Measurements from ENCODE around the gene PDCD6IP. TPM values are rescaled to one million over a fixed set of nuclear protein-coding genes. Genes with fewer than 3 reads are reported as not detected.

PDCD6IP gene
- total RNA-seq, 1 experiment from 2014 or later: 205 TPM

- in situ Hi-C loops (cut with HindIII; ENCODE audit: low pct_unique_long_range_greater_than_20kb, low sequenced_read_pairs) (no loop called here), intact Hi-C loops (cut with micrococcal nuclease; ENCODE audit: unreplicated experiment) (no loop called here)
- H3K4me3 ChIP-seq (ENCODE audit: low read depth in 2 of 2, low read length in 2 of 2): no peak overlapping the region
- no peak for DNase-seq (ENCODE audit: low read depth, low spot score)
- H3K27ac ChIP-seq (ENCODE audit: low read length): no peak overlapping the region
- ChIA-PET POLR2A (interaction anchor here (0.7 kb wide), 1 partner anchor 77 kb away, joined by 3 read pairs; no protein-coding TSS in a partner anchor), CTCF (no interaction called here)
- no TSS peak for BruUV-seq (replicated peaks)
- no peaks in the 10 kb centered on the region for H3K27me3 ChIP-seq (ENCODE audit: control insufficient read depth, insufficient read depth, low read length)
- TF ChIP-seq SIN3A (IDR thresholded peaks at IDR 0.05; ENCODE audit: borderline replicate concordance, insufficient read depth, low read depth, low read length): no peak
- no peak for TF ChIP-seq REST (IDR thresholded peaks at IDR 0.05; ENCODE audit: insufficient read depth in 1 of 2, low read depth in 2 of 2, low read length in 1 of 2)
- TF ChIP-seq CTCF (IDR thresholded peaks at IDR 0.05): no peak
- TF ChIP-seq POLR2AphosphoS5 (IDR thresholded peaks at IDR 0.05; ENCODE audit: low read depth, low read length): no peak
- TF ChIP-seq TCF7L2 (IDR thresholded peaks at IDR 0.05; ENCODE audit: low read depth, low read length): no peak
- H3K4me1 ChIP-seq (ENCODE audit: control insufficient read depth, insufficient read depth, low read length): peaks cover 8% of the 10 kb centered on the region
- H3K9me3 ChIP-seq (ENCODE audit: control insufficient read depth, insufficient read depth, low read depth, low read length): no peaks in the 10 kb centered on the region
- ATAC-seq: no peak
- H3K36me3 ChIP-seq (ENCODE audit: control insufficient read depth, insufficient read depth, low read length): peaks cover 10% of the 10 kb centered on the region; the same call in 1 of the 2 replicates
These were observed 2.4 kb upstream of the PDCD6IP start for GRCh38 chr3:33795856-33796536.

GRCh38 chr3:33798113-33798417 lies 365 bp upstream of the PDCD6IP start:
- DNase-seq (ENCODE audit: low read depth, low spot score) (no peak), ATAC-seq (peak; percentile 44)
- in situ Hi-C loops (cut with HindIII; ENCODE audit: low pct_unique_long_range_greater_than_20kb, low sequenced_read_pairs) (no loop called here), intact Hi-C loops (cut with micrococcal nuclease; ENCODE audit: unreplicated experiment) (no loop called here)
- Histone ChIP-seq H3K36me3 (ENCODE audit: control insufficient read depth, insufficient read depth, low read length) (peaks cover 10% of the 10 kb centered on the region; the same call in 1 of the 2 replicates), H3K9me3 (ENCODE audit: control insufficient read depth, insufficient read depth, low read depth, low read length) (peaks cover under 1% of the 10 kb centered on the region; the same call in 1 of the 2 replicates), H3K4me1 (ENCODE audit: control insufficient read depth, insufficient read depth, low read length) (peaks cover 11% of the 10 kb centered on the region), H3K27me3 (ENCODE audit: control insufficient read depth, insufficient read depth, low read length) (no peaks in the 10 kb centered on the region), H3K27ac (ENCODE audit: low read length) (peak overlapping the region; percentile 93), H3K4me3 (ENCODE audit: low read depth in 2 of 2, low read length in 2 of 2) (peak overlapping the region; percentile 73 to 98)
- TF ChIP-seq SIN3A (IDR thresholded peaks at IDR 0.05; ENCODE audit: borderline replicate concordance, insufficient read depth, low read depth, low read length): no peak
- no peak for TF ChIP-seq POLR2AphosphoS5 (IDR thresholded peaks at IDR 0.05; ENCODE audit: low read depth, low read length)
- TF ChIP-seq TCF7L2 (IDR thresholded peaks at IDR 0.05; ENCODE audit: low read depth, low read length): no peak
- TF ChIP-seq CTCF (IDR thresholded peaks at IDR 0.05): no peak
- no peak for TF ChIP-seq REST (IDR thresholded peaks at IDR 0.05; ENCODE audit: insufficient read depth in 1 of 2, low read depth in 2 of 2, low read length in 1 of 2)
- BruUV-seq (replicated peaks): no TSS peak
- ChIA-PET POLR2A (interaction anchor here (0.6 kb wide), 1 partner anchor 572 kb away, joined by 4 read pairs; no protein-coding TSS in a partner anchor), CTCF (no interaction called here)
